HG02623 (cell line): ENCODE data around the gene EMP3.
"Not testable (repeated sequence)": the region's sequence is repeated elsewhere in the genome, so short reads cannot be mapped to it uniquely, and the experiment has no call there.

ENCODE experiments used
- ATAC-seq: cut with Tn5 transposase; IDR thresholded peaks from one replicate; pipeline ENCODE4 v1.9.1; 2021; ENCODE audit warnings: moderate library complexity; ENCODE audit not compliant: unreplicated experiment

Gene EMP3

GRCh38 chr19:48315712-48316111, 9.6 kb upstream of the EMP3 start:
- no peak for ATAC-seq

GRCh38 chr19:48317708-48317960, 7.7 kb upstream of the EMP3 start:
- not testable (repeated sequence) for ATAC-seq

GRCh38 chr19:48318286-48318987, 6.9 kb upstream of the EMP3 start:
- ATAC-seq: no peak

GRCh38 chr19:48319647-48320541, 5.5 kb upstream of the EMP3 start:
- no peak for ATAC-seq

GRCh38 chr19:48321372-48321621, 4.1 kb upstream of the EMP3 start:
- no peak for ATAC-seq

GRCh38 chr19:48321622-48322591, 3.4 kb upstream of the EMP3 start:
- peak; percentile 58 for ATAC-seq

- no peak for ATAC-seq
These were observed 4.0 kb downstream of the EMP3 start for GRCh38 chr19:48329167-48329891.

GRCh38 chr19:48330012-48330681, 4.8 kb downstream of the EMP3 start:
- ATAC-seq: peak; percentile 25

- no peak for ATAC-seq
These were observed 7.0 kb downstream of the EMP3 start for GRCh38 chr19:48332351-48332661.

- ATAC-seq: peak; percentile 57
These were observed 7.5 kb downstream of the EMP3 start for GRCh38 chr19:48332662-48333466.

GRCh38 chr19:48333467-48334384, 8.4 kb downstream of the EMP3 start:
- peak; percentile 58 for ATAC-seq

GRCh38 chr19:48338253-48338755, 13.0 kb downstream of the EMP3 start:
- ATAC-seq: no peak

- ATAC-seq: no peak
These were observed 13.6 kb downstream of the EMP3 start for GRCh38 chr19:48338802-48339503.

GRCh38 chr19:48340995-48341394, 15.6 kb downstream of the EMP3 start:
- ATAC-seq: no peak

GRCh38 chr19:48341515-48342413, 16.4 kb downstream of the EMP3 start:
- ATAC-seq: no peak

- no peak for ATAC-seq
These were observed 17.0 kb downstream of the EMP3 start for GRCh38 chr19:48342414-48342738.
